MM.1S (cell line): Measurements from ENCODE around the gene LIMS2.

Experiments
- EZH2 ChIP-seq: fragments of 300-600 bp; sonication (generic); optimal IDR thresholded peaks from 2 replicates; pipeline ENCODE3; 2017; ENCODE audit warnings: low read depth, mild to moderate bottlenecking, antibody characterized with exemption, low read length, mixed read lengths
- EZH2phosphoT487 ChIP-seq: fragments of 300-600 bp; sonication (generic); IDR thresholded peaks from 2 replicates; pipeline ENCODE4 v1.6.1; 2018; ENCODE audit warnings: antibody characterized with exemption, low read length
- TF ChIP-seq, protein P1 (sequence below): fragments of 300-600 bp; sonication (generic); IDR thresholded peaks from 2 replicates; pipeline ENCODE4 v1.5.1; 2016; ENCODE audit warnings: antibody characterized with exemption, low read length, mixed read lengths

GRCh38 chr2:127618551-127619202 is 56.7 kb downstream of the LIMS2 start:
- TF ChIP-seq, protein P1, sequence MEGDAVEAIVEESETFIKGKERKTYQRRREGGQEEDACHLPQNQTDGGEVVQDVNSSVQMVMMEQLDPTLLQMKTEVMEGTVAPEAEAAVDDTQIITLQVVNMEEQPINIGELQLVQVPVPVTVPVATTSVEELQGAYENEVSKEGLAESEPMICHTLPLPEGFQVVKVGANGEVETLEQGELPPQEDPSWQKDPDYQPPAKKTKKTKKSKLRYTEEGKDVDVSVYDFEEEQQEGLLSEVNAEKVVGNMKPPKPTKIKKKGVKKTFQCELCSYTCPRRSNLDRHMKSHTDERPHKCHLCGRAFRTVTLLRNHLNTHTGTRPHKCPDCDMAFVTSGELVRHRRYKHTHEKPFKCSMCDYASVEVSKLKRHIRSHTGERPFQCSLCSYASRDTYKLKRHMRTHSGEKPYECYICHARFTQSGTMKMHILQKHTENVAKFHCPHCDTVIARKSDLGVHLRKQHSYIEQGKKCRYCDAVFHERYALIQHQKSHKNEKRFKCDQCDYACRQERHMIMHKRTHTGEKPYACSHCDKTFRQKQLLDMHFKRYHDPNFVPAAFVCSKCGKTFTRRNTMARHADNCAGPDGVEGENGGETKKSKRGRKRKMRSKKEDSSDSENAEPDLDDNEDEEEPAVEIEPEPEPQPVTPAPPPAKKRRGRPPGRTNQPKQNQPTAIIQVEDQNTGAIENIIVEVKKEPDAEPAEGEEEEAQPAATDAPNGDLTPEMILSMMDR, result no peak
- TF ChIP-seq EZH2, result no peak
- TF ChIP-seq EZH2phosphoT487, result no peak
